22Rv1 (cell line): ENCODE results near the gene NOS3.

Source experiments
- H3K27ac ChIP-seq: fragments of 450-650 bp; 2 replicates; pipeline ENCODE4 v1.5.1; 2017
- CTCF ChIP-seq: fragments of 450-650 bp; IDR thresholded peaks from 2 replicates; pipeline ENCODE4 v1.5.1; 2017; ENCODE audit warnings: mild to moderate bottlenecking
- ZFX ChIP-seq: fragments of 450-650 bp; IDR thresholded peaks from 2 replicates; pipeline ENCODE4 v1.6.1; 2017; ENCODE audit warnings: antibody characterized with exemption, borderline replicate concordance

The NOS3 gene

GRCh38 chr7:151057506-151057988 lies 66.7 kb downstream of the NOS3 start, which contains the start of gene CDK5:
Gene CDK5, minus strand, starts transcription at chr7:151057897. Its CDS starts 49 bp downstream, at chr7:151057848.
- TF ChIP-seq ZFX, result no peak
- TF ChIP-seq CTCF, result no peak
- H3K27ac ChIP-seq, result peak within 1 kb of the TSS; percentile 96

- peak overlapping the region; percentile 96 for H3K27ac ChIP-seq
- no peak for TF ChIP-seq CTCF
- TF ChIP-seq ZFX, result no peak
These were observed 67.4 kb downstream of the NOS3 start for GRCh38 chr7:151057989-151058780.

GRCh38 chr7:151058781-151059366 lies 68.1 kb downstream of the NOS3 start:
- TF ChIP-seq ZFX (no peak), CTCF (no peak)
- peak overlapping the region; percentile 96 for H3K27ac ChIP-seq

- TF ChIP-seq ZFX (no peak), CTCF (peak; percentile 41)
- peak within 1 kb of the TSS; percentile 96 for H3K27ac ChIP-seq
These were observed 68.7 kb downstream of the NOS3 start, which contains the start of gene SLC4A2 for GRCh38 chr7:151059367-151060112. Gene SLC4A2, plus strand, starts transcription at chr7:151059589. Its CDS starts 2,399 bp downstream, at chr7:151061988.

GRCh38 chr7:151060113-151060415 lies 69.2 kb downstream of the NOS3 start:
- peak overlapping the region; percentile 96 for H3K27ac ChIP-seq
- no peak for TF ChIP-seq ZFX
- TF ChIP-seq CTCF, result peak; percentile 22; the same call in 1 of the 2 replicates

- H3K27ac ChIP-seq, result peak overlapping the region; percentile 96
- no peak for TF ChIP-seq CTCF
- no peak for TF ChIP-seq ZFX
These were observed 69.8 kb downstream of the NOS3 start for GRCh38 chr7:151060416-151061212.
